Activated CD8-positive, alpha-beta T cell treated with anti-CD3 and anti-CD28 coated beads, Interleukin-2, amount 10 ng/mL, durations not matched to agents 7 days and 5 days (primary cell): ENCODE results near the gene MAP2K6. TPM values are rescaled to one million over a fixed set of nuclear protein-coding genes. Genes with fewer than 3 reads are reported as not detected.

Experiments
- ATAC-seq: fragments of 150-1000 bp; cut with Tn5 transposase; one replicate; pipeline ENCODE4 v1.10.0; 2021; ENCODE audit warnings: moderate library complexity
- CTCF ChIA-PET: fragments of 350-600 bp; sonication (Branson Sonifier 250); formaldehyde crosslinking; loops from one replicate; lab custom pipeline; 2021; ENCODE audit warnings: antibody characterized with exemption; lab: Charles Lee
- POLR2A ChIA-PET: fragments of 350-600 bp; sonication (Branson Sonifier 250); formaldehyde crosslinking; loops from one replicate; lab custom pipeline; 2021; ENCODE audit warnings: antibody characterized with exemption; lab: Charles Lee
- DNase-seq: peaks from one replicate; pipeline ENCODE4 v3.0.0-alpha.2; 2020
- H3K27ac Mint-ChIP-seq: one replicate; pipeline ENCODE4 v1.8.0; 2021; ENCODE audit warnings: mild to moderate bottlenecking, mixed read lengths
- H3K27me3 Mint-ChIP-seq: one replicate; pipeline ENCODE4 v1.8.0; 2021; ENCODE audit warnings: low read depth, mixed read lengths
- H3K36me3 Mint-ChIP-seq: one replicate; pipeline ENCODE4 v1.8.0; 2021; ENCODE audit warnings: low read depth, mixed read lengths
- H3K4me1 Mint-ChIP-seq: one replicate; pipeline ENCODE4 v1.8.0; 2021; ENCODE audit warnings: low read depth, mixed read lengths
- H3K4me3 Mint-ChIP-seq: one replicate; pipeline ENCODE4 v1.8.0; 2021; ENCODE audit warnings: mild to moderate bottlenecking, mixed read lengths
- H3K9me3 Mint-ChIP-seq: one replicate; pipeline ENCODE4 v1.8.0; 2022; ENCODE audit warnings: mixed read lengths; ENCODE audit not compliant: insufficient read depth
- total RNA-seq, 2 experiments: library from RNA; stranded (reverse); gene quantifications; one replicate each; pipeline ENCODE4 v1.2.3, GENCODE V29; 2021

The MAP2K6 gene
- total RNA-seq, 2 experiments from 2014 or later = 11.0 to 11.6 TPM

DNA sequence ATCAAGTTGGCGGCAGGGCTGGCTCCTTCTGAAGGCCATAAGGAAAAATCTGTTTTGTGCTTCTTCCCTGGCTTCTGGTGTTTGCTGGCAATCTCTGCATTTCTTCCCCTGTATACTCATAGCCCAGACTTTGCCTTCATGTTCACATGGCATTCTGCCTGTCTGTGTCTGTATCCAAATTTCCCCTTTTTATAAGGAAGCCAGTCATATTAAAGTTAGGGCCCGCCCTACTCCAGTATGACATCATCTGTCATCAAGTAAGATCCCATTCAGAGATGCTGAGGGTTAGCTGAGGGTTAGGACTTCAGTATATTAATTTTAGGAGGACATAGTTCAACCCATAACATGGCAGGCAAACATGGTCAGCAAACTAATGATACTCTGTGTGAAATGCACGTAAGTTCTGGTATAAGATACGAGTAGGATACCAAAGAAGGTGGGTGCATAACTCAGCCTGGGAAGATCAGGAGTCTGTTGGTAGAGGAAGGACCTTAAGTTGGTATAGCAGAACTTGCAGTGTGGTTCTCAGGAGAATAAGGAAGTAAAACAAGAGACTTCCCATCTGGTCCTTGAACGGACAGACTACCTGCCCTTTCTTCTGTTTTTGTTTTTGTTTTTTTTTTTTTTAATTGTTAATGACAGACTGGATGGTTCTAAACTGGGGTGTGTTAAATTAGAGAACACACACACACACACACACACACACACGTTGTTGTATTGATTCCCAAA is 13.9 kb downstream of the MAP2K6 start:
- Mint-ChIP-seq H3K4me3 (no peak overlapping the region), H3K27me3 (no peaks in the 10 kb centered on the region), H3K36me3 (peaks cover 8% of the 10 kb centered on the region), H3K27ac (no peak overlapping the region), H3K4me1 (peaks cover 37% of the 10 kb centered on the region), H3K9me3 (peaks cover under 1% of the 10 kb centered on the region)
- no peak for DNase-seq
- ChIA-PET POLR2A (no interaction called here), CTCF (no interaction called here)
- ATAC-seq = no peak

GRCh38 chr17:69430488-69430887 is 16.0 kb downstream of the MAP2K6 start:
- no peaks in the 10 kb centered on the region for H3K27me3 Mint-ChIP-seq
- H3K9me3 Mint-ChIP-seq = no peaks in the 10 kb centered on the region
- no peak overlapping the region for H3K4me3 Mint-ChIP-seq
- no peak for ATAC-seq
- POLR2A ChIA-PET = interaction anchor here (0.7 kb wide), 1 partner anchor 15 kb away, joined by 3 read pairs; no protein-coding TSS in a partner anchor
- H3K4me1 Mint-ChIP-seq = peaks cover 20% of the 10 kb centered on the region
- H3K27ac Mint-ChIP-seq = peak overlapping the region; percentile 26
- CTCF ChIA-PET = interaction anchor here (1.0 to 1.9 kb wide), 2 partner anchors 15 to 36 kb away, joined by 3 to 7 read pairs; partner anchors contain the start of gene MAP2K6
- no peak for DNase-seq
- peaks cover 2% of the 10 kb centered on the region for H3K36me3 Mint-ChIP-seq

- ATAC-seq (no peak), DNase-seq (no peak)
- H3K27ac Mint-ChIP-seq = no peak overlapping the region
- H3K27me3 Mint-ChIP-seq = no peaks in the 10 kb centered on the region
- POLR2A ChIA-PET = no interaction called here
- no peaks in the 10 kb centered on the region for H3K9me3 Mint-ChIP-seq
- peaks cover 20% of the 10 kb centered on the region for H3K4me1 Mint-ChIP-seq
- no peak overlapping the region for H3K4me3 Mint-ChIP-seq
- H3K36me3 Mint-ChIP-seq = no peaks in the 10 kb centered on the region
- CTCF ChIA-PET = no interaction called here
These were observed 17.3 kb downstream of the MAP2K6 start for GRCh38 chr17:69431835-69432234.

- DNase-seq = no peak
- no peaks in the 10 kb centered on the region for H3K9me3 Mint-ChIP-seq
- no peak for ATAC-seq
- ChIA-PET CTCF (interaction anchor here (0.8 kb wide), 1 partner anchor 38 kb away, joined by 5 read pairs; no protein-coding TSS in a partner anchor), POLR2A (no interaction called here)
- no peak overlapping the region for H3K27ac Mint-ChIP-seq
- no peaks in the 10 kb centered on the region for H3K36me3 Mint-ChIP-seq
- no peaks in the 10 kb centered on the region for H3K27me3 Mint-ChIP-seq
- H3K4me1 Mint-ChIP-seq = peaks cover 19% of the 10 kb centered on the region
- no peak overlapping the region for H3K4me3 Mint-ChIP-seq
These were observed 18.6 kb downstream of the MAP2K6 start for GRCh38 chr17:69433093-69433492.

GRCh38 chr17:69434164-69434579 is 19.7 kb downstream of the MAP2K6 start:
- ATAC-seq (no peak), DNase-seq (no peak)
- Mint-ChIP-seq H3K9me3 (no peaks in the 10 kb centered on the region), H3K4me1 (peaks cover 15% of the 10 kb centered on the region), H3K27me3 (no peaks in the 10 kb centered on the region), H3K27ac (no peak overlapping the region), H3K4me3 (no peak overlapping the region), H3K36me3 (peaks cover 3% of the 10 kb centered on the region)
- POLR2A ChIA-PET = no interaction called here
- CTCF ChIA-PET = no interaction called here

DNA sequence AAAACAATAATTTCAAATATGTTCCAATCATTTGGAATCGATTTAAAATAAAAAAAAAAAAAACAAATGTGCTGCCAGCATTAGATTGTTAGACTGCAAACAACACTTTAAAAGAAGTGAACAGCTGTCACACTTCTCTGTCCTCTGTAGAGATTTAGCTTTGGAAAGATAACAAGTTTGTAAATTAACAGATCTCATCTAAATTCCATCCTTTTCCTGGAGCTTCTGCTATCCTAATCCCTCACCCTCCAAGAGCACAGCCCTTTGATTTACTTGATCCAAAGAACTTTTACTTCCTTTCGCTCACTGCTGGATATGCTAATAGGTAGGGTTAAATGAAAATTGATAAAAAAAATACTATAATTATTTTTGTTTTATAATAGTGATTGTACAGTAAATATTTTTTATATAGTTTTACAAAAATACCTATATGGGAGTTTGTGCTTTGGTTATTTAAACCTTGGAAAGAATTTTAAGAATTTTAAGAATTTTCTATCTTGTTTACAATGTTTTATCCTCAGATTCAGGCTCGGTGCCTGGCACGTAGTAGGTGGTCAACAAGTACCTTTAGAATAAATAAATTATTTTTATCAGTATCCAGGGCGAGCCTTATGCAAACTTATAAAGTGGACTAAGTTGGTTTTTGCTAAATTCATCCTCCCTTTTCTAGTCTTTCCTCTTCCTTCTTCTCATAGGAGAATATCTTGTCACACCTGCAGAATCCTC is 21.6 kb downstream of the MAP2K6 start:
- H3K36me3 Mint-ChIP-seq = peaks cover 9% of the 10 kb centered on the region
- CTCF ChIA-PET = no interaction called here
- H3K27me3 Mint-ChIP-seq = no peaks in the 10 kb centered on the region
- DNase-seq (no peak), ATAC-seq (no peak)
- peaks cover 6% of the 10 kb centered on the region for H3K4me1 Mint-ChIP-seq
- no peak overlapping the region for H3K27ac Mint-ChIP-seq
- POLR2A ChIA-PET = no interaction called here
- H3K4me3 Mint-ChIP-seq = no peak overlapping the region
- peaks cover 5% of the 10 kb centered on the region for H3K9me3 Mint-ChIP-seq

DNA sequence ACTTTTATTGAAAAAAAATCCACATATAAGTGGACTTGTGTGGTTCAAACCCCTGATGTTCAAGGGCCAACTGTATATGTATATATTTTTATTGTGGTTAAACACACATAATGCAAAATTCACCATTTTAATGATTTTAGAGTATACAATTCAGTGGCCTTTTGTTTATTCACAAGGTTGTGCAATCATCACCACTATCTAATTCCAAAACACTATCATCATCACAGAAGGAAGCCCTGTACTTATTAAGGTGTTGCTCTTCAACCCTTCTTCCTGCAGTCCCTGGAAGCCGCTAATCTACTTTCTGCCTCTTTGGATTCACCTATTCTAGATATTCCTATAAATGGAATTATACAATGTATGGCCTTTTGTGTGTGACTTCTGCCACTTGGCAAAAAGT is 23.0 kb downstream of the MAP2K6 start:
- Mint-ChIP-seq H3K27me3 (no peaks in the 10 kb centered on the region), H3K27ac (no peak overlapping the region), H3K9me3 (peaks cover 5% of the 10 kb centered on the region), H3K36me3 (peaks cover 9% of the 10 kb centered on the region), H3K4me3 (no peak overlapping the region), H3K4me1 (peaks cover 6% of the 10 kb centered on the region)
- POLR2A ChIA-PET = no interaction called here
- CTCF ChIA-PET = no interaction called here
- no peak for ATAC-seq
- DNase-seq = no peak

DNA sequence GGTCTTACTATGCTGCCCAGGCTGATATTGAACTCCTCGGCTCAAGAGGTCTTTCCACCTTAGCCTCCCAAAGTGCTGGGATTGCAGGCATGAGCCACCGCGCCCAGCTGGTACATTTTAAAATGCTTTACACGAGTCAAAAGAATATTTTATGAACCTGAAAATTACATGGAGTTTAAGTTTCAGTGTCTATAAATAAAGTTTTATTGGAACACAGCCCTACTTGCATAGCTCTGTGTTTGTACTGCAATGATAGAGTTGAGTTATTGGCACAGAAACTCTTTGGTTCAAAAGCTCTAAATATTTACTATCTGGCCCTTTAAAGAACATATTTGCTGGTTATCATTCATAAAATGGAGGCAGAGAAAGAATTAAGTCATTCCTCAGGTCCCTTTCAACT is 24.3 kb downstream of the MAP2K6 start:
- POLR2A ChIA-PET = no interaction called here
- DNase-seq (no peak), ATAC-seq (no peak)
- peaks cover 5% of the 10 kb centered on the region for H3K9me3 Mint-ChIP-seq
- H3K27me3 Mint-ChIP-seq = no peaks in the 10 kb centered on the region
- peaks cover 9% of the 10 kb centered on the region for H3K36me3 Mint-ChIP-seq
- peaks cover 6% of the 10 kb centered on the region for H3K4me1 Mint-ChIP-seq
- no peak overlapping the region for H3K4me3 Mint-ChIP-seq
- CTCF ChIA-PET = no interaction called here
- H3K27ac Mint-ChIP-seq = no peak overlapping the region

DNA sequence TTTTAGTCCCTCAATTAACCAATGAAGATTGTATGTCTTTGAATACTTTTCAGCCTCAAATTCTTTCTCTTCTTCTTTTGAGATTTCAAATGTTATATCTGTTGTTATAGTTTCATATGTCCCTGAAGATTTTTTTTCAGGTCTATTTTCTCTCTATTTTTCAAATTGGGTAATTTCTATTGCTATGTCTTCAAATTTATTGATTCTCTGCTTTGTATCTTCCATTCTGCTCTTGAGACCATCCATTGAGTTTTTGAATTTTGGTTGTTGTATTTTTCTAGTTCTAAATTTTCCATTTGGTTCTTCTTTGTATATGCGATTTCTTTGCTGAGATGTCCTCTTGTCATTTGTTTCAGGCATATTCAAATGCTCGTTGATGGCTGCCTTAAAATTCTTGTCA is 26.7 kb downstream of the MAP2K6 start:
- CTCF ChIA-PET = no interaction called here
- no peak overlapping the region for H3K27ac Mint-ChIP-seq
- H3K9me3 Mint-ChIP-seq = peaks cover 5% of the 10 kb centered on the region
- H3K4me3 Mint-ChIP-seq = no peak overlapping the region
- H3K4me1 Mint-ChIP-seq = peaks cover 14% of the 10 kb centered on the region
- H3K27me3 Mint-ChIP-seq = no peaks in the 10 kb centered on the region
- POLR2A ChIA-PET = no interaction called here
- DNase-seq (no peak), ATAC-seq (no peak)
- H3K36me3 Mint-ChIP-seq = peaks cover 9% of the 10 kb centered on the region

DNA sequence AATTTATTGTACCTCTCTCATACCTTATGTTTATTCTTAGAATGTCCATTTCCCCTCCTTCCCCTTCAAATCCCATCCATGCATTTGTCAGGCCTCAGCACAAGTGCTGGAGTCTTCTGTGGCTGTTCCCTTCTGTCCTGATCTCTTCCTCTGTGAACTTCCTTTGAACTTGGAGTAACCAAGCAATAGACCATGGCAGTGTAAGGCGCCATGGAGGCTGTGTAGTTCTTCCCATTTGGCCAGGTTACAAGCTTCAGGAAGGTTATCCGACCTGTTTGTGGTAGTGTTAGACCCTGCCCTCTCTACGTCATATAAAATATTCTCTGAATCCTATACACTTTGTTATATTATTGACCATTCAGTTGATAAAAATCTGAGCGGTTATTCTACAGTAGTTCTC is 28.6 kb downstream of the MAP2K6 start:
- peaks cover 5% of the 10 kb centered on the region for H3K9me3 Mint-ChIP-seq
- POLR2A ChIA-PET = no interaction called here
- H3K4me3 Mint-ChIP-seq = no peak overlapping the region
- no peak for ATAC-seq
- H3K36me3 Mint-ChIP-seq = peaks cover 9% of the 10 kb centered on the region
- no peak for DNase-seq
- CTCF ChIA-PET = no interaction called here
- no peak overlapping the region for H3K27ac Mint-ChIP-seq
- peaks cover 14% of the 10 kb centered on the region for H3K4me1 Mint-ChIP-seq
- H3K27me3 Mint-ChIP-seq = no peaks in the 10 kb centered on the region

DNA sequence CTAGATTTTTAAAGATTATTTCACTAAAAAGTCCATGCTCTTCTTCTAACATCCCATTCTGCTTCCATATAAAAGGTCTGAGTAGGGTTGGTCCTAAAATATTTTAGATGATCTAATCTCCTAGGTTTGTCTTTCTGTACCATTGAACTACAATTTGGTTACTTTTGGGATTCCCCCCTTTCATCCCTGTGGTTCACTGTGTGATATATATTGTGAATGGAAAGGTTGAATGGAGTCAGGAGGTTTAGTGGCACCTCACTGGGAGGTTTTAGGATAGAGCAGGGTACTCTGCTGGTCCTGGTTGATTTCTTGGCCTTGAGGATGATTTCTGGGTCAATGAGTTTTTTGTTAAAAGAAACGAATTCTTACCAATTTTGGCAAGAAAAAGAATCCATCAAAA is 29.5 kb downstream of the MAP2K6 start:
- Mint-ChIP-seq H3K27ac (no peak overlapping the region), H3K4me1 (peaks cover 14% of the 10 kb centered on the region), H3K4me3 (no peak overlapping the region), H3K9me3 (peaks cover 5% of the 10 kb centered on the region), H3K36me3 (peaks cover 8% of the 10 kb centered on the region), H3K27me3 (no peaks in the 10 kb centered on the region)
- ATAC-seq (no peak), DNase-seq (no peak)
- POLR2A ChIA-PET = no interaction called here
- CTCF ChIA-PET = no interaction called here

DNA sequence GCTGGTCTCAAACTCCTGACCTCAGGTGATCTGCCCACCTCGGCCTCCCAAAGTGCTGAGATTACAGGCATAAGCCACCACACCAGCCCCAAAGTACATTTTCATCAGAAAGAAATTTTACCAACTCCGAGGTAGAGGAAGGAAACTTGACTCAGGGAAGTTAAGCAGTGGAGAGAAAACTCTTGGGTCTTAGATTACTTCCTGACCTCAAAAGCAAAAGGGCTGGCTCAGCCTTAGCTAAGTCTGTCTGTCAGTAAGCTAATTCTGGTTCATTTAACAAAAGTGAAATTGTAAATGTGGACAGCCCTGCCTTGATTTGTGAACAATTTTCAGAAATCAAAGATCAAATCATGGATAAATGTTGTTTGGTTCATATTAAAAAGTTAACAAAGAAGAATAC is 30.6 kb downstream of the MAP2K6 start:
- H3K4me3 Mint-ChIP-seq = no peak overlapping the region
- peaks cover 7% of the 10 kb centered on the region for H3K4me1 Mint-ChIP-seq
- peaks cover 6% of the 10 kb centered on the region for H3K36me3 Mint-ChIP-seq
- ChIA-PET CTCF (interaction anchor here (1.0 kb wide), 1 partner anchor 25 kb away, joined by 3 read pairs; no protein-coding TSS in a partner anchor), POLR2A (interaction anchor here (0.6 kb wide), 1 partner anchor 16 kb away, joined by 3 read pairs; no protein-coding TSS in a partner anchor)
- DNase-seq (no peak), ATAC-seq (no peak)
- H3K9me3 Mint-ChIP-seq = peaks cover 5% of the 10 kb centered on the region
- H3K27ac Mint-ChIP-seq = peak overlapping the region; percentile 72
- H3K27me3 Mint-ChIP-seq = no peaks in the 10 kb centered on the region
